ENCODE measurements around the gene YTHDF1. TPM values are rescaled to one million over a fixed set of nuclear protein-coding genes. Genes with fewer than 3 reads are reported as not detected.

YTHDF1 gene
- total and polyA plus RNA-seq, 2 of the 8 experiments (the other 6 are each of a cell fraction or from before 2014, with no cell fraction given) = 32.8 to 66.0 TPM

GRCh38 chr20:63216041-63216848, at the start of gene YTHDF1 (continued):
- TF ChIP-seq, protein P1, sequence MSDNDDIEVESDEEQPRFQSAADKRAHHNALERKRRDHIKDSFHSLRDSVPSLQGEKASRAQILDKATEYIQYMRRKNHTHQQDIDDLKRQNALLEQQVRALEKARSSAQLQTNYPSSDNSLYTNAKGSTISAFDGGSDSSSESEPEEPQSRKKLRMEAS (IDR thresholded peaks at IDR 0.05) = peak; percentile 90
- TF ChIP-seq USF2 (IDR thresholded peaks at IDR 0.05; ENCODE audit: low read length) (peak; percentile 90), BCL11A (IDR thresholded peaks at IDR 0.05; ENCODE audit: low read depth in 2 of 2, low read length in 2 of 2) (no peak), NRF1 (IDR thresholded peaks at IDR 0.05; ENCODE audit: low read depth, low read length) (peak; percentile 24; the same call in 1 of the 2 replicates), SIN3A (conservative IDR thresholded peaks at IDR 0.05 in 1 of 2, IDR thresholded peaks at IDR 0.05 in 1 of 2; ENCODE audit: low read depth in 1 of 2, low read length in 2 of 2) (0 out of 4 replicates have a peak, but pooled peaks of 1 of the 2 experiments have one; percentile 26), EGR1 (IDR thresholded peaks at IDR 0.05; ENCODE audit: borderline replicate concordance, low read depth, low read length) (peak; percentile 89), PHF8 (conservative IDR thresholded peaks at IDR 0.05; ENCODE audit: low read depth, low read length) (peak; percentile 62), HDAC2 (IDR thresholded peaks at IDR 0.05; ENCODE audit: borderline replicate concordance in 1 of 2, low read depth in 2 of 2, low read length in 2 of 2) (peak in 1 of 2 experiments; percentile 33; a peak in 1 of 4 replicates), TAF1 (IDR thresholded peaks at IDR 0.05; ENCODE audit: low read depth, low read length) (peak; percentile 36)

Measured in H1 (cell line).